ENCODE data around the gene LRBA. TPM values are rescaled to one million over a fixed set of nuclear protein-coding genes. Genes with fewer than 3 reads are reported as not detected.
A peak's percentile ranks its signal among the peaks of the same experiment; 100 is the strongest.

LRBA gene
- total and polyA plus RNA-seq, 9 of the 15 experiments (the other 6 are each of a cell fraction or from before 2014, with no cell fraction given) = 24.2 to 88.7 (median 59.7) TPM

- CTCF ChIA-PET (ENCODE audit: low intra/inter-chr PET ratio) = no interaction called here
- Histone ChIP-seq H3K4me1 (replicated peaks in 1 of 2; ENCODE audit: control insufficient read depth in 2 of 2, insufficient read depth in 2 of 2, low read length in 2 of 2) (peaks cover 0 to 5% of the 10 kb centered on the region in 2 experiments; a peak in 4 of 5 replicates), H3K79me2 (ENCODE audit: control insufficient read depth, insufficient read depth, low read length) (peaks cover 89% of the 10 kb centered on the region), H3K9me3 (replicated peaks; ENCODE audit: control insufficient read depth, insufficient read depth, low read depth, low read length) (no peaks in the 10 kb centered on the region), H3K9ac (ENCODE audit: insufficient read depth in 1 of 2, low read depth in 2 of 2, low read length in 2 of 2) (no peak overlapping the region), H3K36me3 (ENCODE audit: control insufficient read depth, insufficient read depth, low read length) (peaks cover 3% of the 10 kb centered on the region; the same call in 2 of the 3 replicates), H3K9me1 (ENCODE audit: control insufficient read depth, insufficient read depth, low read length) (no peaks in the 10 kb centered on the region), H4K20me1 (replicated peaks; ENCODE audit: control insufficient read depth, insufficient read depth, low read length) (no peaks in the 10 kb centered on the region), H3K27ac (ENCODE audit: extremely low read depth, low read depth, low read length) (no peak overlapping the region), H3K4me2 (ENCODE audit: insufficient read depth, low read length) (no peak overlapping the region), H2AFZ (ENCODE audit: low read depth, low read length) (no peak overlapping the region), H3K27me3 (ENCODE audit: control insufficient read depth in 2 of 2, insufficient read depth in 2 of 2, low read length in 2 of 2) (no peaks in the 10 kb centered on the region), H3K4me3 (no peak overlapping the region)
- ATAC-seq (no peak), FAIRE-seq (no peak), DNase-seq (ENCODE audit: extremely low read depth in 1 of 4, low spot score in 3 of 4) (no peak)
- no peak for TF ChIP-seq TOE1 (IDR thresholded peaks at IDR 0.05; ENCODE audit: borderline replicate concordance)
- TF ChIP-seq TOE1 (CRISPR knock-in tag; IDR thresholded peaks at IDR 0.05; ENCODE audit: borderline replicate concordance, low read depth) = no peak
- TF ChIP-seq, protein P1, sequence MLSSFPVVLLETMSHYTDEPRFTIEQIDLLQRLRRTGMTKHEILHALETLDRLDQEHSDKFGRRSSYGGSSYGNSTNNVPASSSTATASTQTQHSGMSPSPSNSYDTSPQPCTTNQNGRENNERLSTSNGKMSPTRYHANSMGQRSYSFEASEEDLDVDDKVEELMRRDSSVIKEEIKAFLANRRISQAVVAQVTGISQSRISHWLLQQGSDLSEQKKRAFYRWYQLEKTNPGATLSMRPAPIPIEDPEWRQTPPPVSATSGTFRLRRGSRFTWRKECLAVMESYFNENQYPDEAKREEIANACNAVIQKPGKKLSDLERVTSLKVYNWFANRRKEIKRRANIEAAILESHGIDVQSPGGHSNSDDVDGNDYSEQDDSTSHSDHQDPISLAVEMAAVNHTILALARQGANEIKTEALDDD (IDR thresholded peaks at IDR 0.05) = 0 out of 2 replicates have a peak, but pooled peaks have one; percentile 13
- intact Hi-C loops (cut with micrococcal nuclease) = no loop called here
- no TSS peak for BruUV-seq (replicated peaks)
- POLR2A ChIA-PET = no interaction called here
- 77% methylated on average over 3 of the region's 3 CpGs for WGBS (ENCODE audit: insufficient coverage, low coverage, missing lambda C conversion rate)
- in situ Hi-C loops (cut with MboI) = no loop called here
Observed at GRCh38 chr4:150983851-150984250, 31.2 kb downstream of the LRBA start.

DNA sequence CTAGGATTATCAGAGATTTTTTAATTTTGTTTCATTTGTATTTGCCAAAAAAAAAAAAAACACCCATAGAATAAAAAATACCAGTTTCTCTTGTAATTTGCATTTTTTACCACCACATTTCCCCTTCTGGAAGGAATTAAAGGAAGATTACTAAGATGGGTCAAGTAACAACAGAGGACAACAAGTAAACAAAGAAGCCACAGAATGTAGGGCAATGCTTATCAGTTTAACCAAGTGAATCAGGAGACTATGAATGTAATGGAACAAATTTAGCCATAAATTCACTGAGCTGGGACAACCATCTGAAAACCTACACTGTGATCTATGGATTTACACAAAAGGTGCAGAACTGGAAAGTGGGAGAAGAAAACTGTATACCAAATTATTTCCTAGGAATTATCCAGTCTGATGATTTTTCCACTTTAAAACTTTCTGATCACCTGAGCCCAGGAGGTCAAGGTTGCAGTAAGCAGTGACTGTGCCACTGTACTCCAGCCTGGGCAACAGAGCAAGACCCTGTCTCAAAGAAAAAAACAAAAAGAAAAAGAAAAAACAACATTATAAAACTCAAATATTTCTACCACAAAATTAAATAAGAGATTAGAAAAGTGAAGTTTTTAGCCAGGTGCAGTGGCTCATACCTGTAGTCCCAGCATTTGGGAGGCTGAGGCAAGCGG, 32.4 kb downstream of the LRBA start:
- DNase-seq (ENCODE audit: extremely low read depth in 1 of 4, low spot score in 3 of 4) (no peak), FAIRE-seq (no peak), ATAC-seq (no peak)
- intact Hi-C loops (cut with micrococcal nuclease) (no loop called here), in situ Hi-C loops (cut with MboI) (no loop called here)
- Histone ChIP-seq H4K20me1 (replicated peaks; ENCODE audit: control insufficient read depth, insufficient read depth, low read length) (no peaks in the 10 kb centered on the region), H3K79me2 (ENCODE audit: control insufficient read depth, insufficient read depth, low read length) (peaks cover 89% of the 10 kb centered on the region), H3K27me3 (ENCODE audit: control insufficient read depth in 2 of 2, insufficient read depth in 2 of 2, low read length in 2 of 2) (no peaks in the 10 kb centered on the region), H3K9me1 (ENCODE audit: control insufficient read depth, insufficient read depth, low read length) (no peaks in the 10 kb centered on the region), H3K27ac (ENCODE audit: extremely low read depth, low read depth, low read length) (no peak overlapping the region), H3K9ac (ENCODE audit: insufficient read depth in 1 of 2, low read depth in 2 of 2, low read length in 2 of 2) (no peak overlapping the region), H3K36me3 (ENCODE audit: control insufficient read depth, insufficient read depth, low read length) (peaks cover 3% of the 10 kb centered on the region; the same call in 2 of the 3 replicates), H2AFZ (ENCODE audit: low read depth, low read length) (no peak overlapping the region), H3K9me3 (replicated peaks; ENCODE audit: control insufficient read depth, insufficient read depth, low read depth, low read length) (no peaks in the 10 kb centered on the region), H3K4me1 (replicated peaks in 1 of 2; ENCODE audit: control insufficient read depth in 2 of 2, insufficient read depth in 2 of 2, low read length in 2 of 2) (peaks cover 0 to 5% of the 10 kb centered on the region in 2 experiments; a peak in 4 of 5 replicates), H3K4me2 (ENCODE audit: insufficient read depth, low read length) (no peak overlapping the region), H3K4me3 (no peak overlapping the region)
- CTCF ChIA-PET (ENCODE audit: low intra/inter-chr PET ratio) = no interaction called here
- WGBS (ENCODE audit: insufficient coverage, low coverage, missing lambda C conversion rate) = 100% methylated on average over 1 of the region's 1 CpG
- BruUV-seq (replicated peaks) = no TSS peak
- POLR2A ChIA-PET = no interaction called here
- TF ChIP-seq PURB (CRISPR knock-in tag; IDR thresholded peaks at IDR 0.05; ENCODE audit: low read depth) (no peak), ARID1B (IDR thresholded peaks at IDR 0.05) (0 out of 2 replicates have a peak, but pooled peaks have one; percentile 18), MEIS2 (IDR thresholded peaks at IDR 0.05; ENCODE audit: partially characterized antibody) (peak; percentile 59), ESRRA (IDR thresholded peaks at IDR 0.05; ENCODE audit: borderline replicate concordance, low read depth) (no peak), ZNF217 (CRISPR knock-in tag; IDR thresholded peaks at IDR 0.05) (no peak), ZNF551 (CRISPR knock-in tag; IDR thresholded peaks at IDR 0.05) (no peak), HNRNPUL1 (IDR thresholded peaks at IDR 0.05; ENCODE audit: low read length) (no peak), NCOA1 (IDR thresholded peaks at IDR 0.05; ENCODE audit: low read depth) (no peak), MCM7 (IDR thresholded peaks at IDR 0.05) (no peak), KHSRP (IDR thresholded peaks at IDR 0.05) (no peak)
- TF ChIP-seq, protein P2, sequence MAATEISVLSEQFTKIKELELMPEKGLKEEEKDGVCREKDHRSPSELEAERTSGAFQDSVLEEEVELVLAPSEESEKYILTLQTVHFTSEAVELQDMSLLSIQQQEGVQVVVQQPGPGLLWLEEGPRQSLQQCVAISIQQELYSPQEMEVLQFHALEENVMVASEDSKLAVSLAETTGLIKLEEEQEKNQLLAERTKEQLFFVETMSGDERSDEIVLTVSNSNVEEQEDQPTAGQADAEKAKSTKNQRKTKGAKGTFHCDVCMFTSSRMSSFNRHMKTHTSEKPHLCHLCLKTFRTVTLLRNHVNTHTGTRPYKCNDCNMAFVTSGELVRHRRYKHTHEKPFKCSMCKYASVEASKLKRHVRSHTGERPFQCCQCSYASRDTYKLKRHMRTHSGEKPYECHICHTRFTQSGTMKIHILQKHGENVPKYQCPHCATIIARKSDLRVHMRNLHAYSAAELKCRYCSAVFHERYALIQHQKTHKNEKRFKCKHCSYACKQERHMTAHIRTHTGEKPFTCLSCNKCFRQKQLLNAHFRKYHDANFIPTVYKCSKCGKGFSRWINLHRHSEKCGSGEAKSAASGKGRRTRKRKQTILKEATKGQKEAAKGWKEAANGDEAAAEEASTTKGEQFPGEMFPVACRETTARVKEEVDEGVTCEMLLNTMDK (IDR thresholded peaks at IDR 0.05; ENCODE audit: borderline replicate concordance, insufficient read depth, low read depth, low read length, poor library complexity, severe bottlenecking) = no peak

Data from K562 (cell line).